ENCODE results near the gene SPHK2.

Gene SPHK2

GRCh38 chr19:48668332-48668731, 49.0 kb downstream of the SPHK2 start:
- CTCF ChIA-PET, result no interaction called here
- POLR2A ChIA-PET, result no interaction called here
- DNase-seq (ENCODE audit: extremely low spot score), result no peak
- TF ChIP-seq FOXA1 (IDR thresholded peaks at IDR 0.05), result no peak
- TF ChIP-seq FOXK2 (IDR thresholded peaks at IDR 0.05), result no peak
- TF ChIP-seq L3MBTL2 (conservative IDR thresholded peaks at IDR 0.05), result no peak
- TF ChIP-seq ELF4 (IDR thresholded peaks at IDR 0.05), result no peak
- no peak for TF ChIP-seq ZNF384 (IDR thresholded peaks at IDR 0.05)
- no peak for TF ChIP-seq SP1 (IDR thresholded peaks at IDR 0.05)

DNA sequence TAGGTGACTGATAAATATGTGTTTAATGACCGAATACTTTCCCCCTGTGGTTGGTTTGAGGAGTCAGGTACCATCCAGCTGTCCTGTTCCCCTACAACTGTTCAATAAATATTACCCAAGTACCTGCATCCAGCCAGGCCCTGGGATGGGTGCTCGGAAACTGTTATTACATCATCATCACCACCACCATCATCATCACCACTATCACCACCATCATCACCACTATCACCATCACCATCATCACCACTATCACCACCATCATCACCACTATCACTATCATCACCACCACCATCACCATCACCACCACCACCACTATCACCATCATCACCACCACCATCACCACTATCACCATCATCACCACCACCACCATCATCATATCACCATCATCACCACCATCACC, 49.5 kb downstream of the SPHK2 start:
- DNase-seq (ENCODE audit: extremely low spot score), result no peak
- POLR2A ChIA-PET, result no interaction called here
- TF ChIP-seq L3MBTL2 (conservative IDR thresholded peaks at IDR 0.05) (no peak), ZNF384 (IDR thresholded peaks at IDR 0.05) (no peak), FOXK2 (IDR thresholded peaks at IDR 0.05) (no peak), PKNOX1 (IDR thresholded peaks at IDR 0.05) (no peak), LEF1 (IDR thresholded peaks at IDR 0.05; ENCODE audit: borderline replicate concordance) (no peak), FOXA1 (IDR thresholded peaks at IDR 0.05) (no peak), HDGF (IDR thresholded peaks at IDR 0.05; ENCODE audit: borderline replicate concordance) (no peak), FOXM1 (IDR thresholded peaks at IDR 0.05; ENCODE audit: borderline replicate concordance) (no peak), SUZ12 (IDR thresholded peaks at IDR 0.05) (no peak), BHLHE40 (IDR thresholded peaks at IDR 0.05; ENCODE audit: borderline replicate concordance) (no peak), CTBP1 (IDR thresholded peaks at IDR 0.05; ENCODE audit: borderline replicate concordance) (no peak), SP1 (IDR thresholded peaks at IDR 0.05) (no peak)
- CTCF ChIA-PET, result no interaction called here

DNA sequence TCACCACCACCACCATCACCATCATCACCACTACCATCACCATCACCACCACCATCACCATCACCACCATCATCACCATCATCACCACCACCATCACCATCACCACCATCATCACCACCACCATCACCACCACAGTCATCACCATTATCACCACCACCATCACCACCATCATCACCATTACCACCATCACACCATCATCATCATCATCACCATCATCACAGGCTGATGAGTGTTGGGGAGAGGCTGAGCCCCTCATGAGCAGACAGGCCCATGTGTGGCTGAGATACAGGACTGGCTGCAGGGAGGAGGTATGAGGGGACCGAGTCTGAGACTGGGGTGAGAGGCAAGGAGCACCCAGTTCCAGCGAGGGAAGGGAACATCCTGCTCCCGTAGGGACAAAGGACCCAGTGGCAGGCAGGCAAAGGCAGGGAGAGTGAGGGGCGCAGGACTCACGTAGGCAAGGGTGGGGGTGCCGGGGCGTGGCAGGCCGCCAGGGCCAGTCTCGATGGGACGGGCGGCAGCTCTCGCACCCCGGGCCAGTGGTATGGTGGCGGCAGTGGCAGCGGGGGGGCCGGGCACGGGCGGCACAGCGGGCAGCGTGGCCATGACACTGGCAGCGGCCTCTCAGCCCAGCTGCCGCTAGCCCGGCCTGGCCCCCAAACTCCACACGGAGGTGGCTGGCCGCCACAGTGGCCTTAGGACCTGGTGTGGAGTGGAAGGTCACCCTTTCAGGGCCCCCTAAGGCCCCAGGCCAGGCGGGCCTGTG, 50.8 kb downstream of the SPHK2 start:
- DNase-seq (ENCODE audit: extremely low spot score), result no peak
- CTCF ChIA-PET, result no interaction called here
- TF ChIP-seq CTBP1 (IDR thresholded peaks at IDR 0.05; ENCODE audit: borderline replicate concordance) (no peak), BHLHE40 (IDR thresholded peaks at IDR 0.05; ENCODE audit: borderline replicate concordance) (no peak), ZNF384 (IDR thresholded peaks at IDR 0.05) (no peak), NFRKB (IDR thresholded peaks at IDR 0.05) (no peak), SP1 (IDR thresholded peaks at IDR 0.05) (no peak), SUZ12 (IDR thresholded peaks at IDR 0.05) (no peak), FOXM1 (IDR thresholded peaks at IDR 0.05; ENCODE audit: borderline replicate concordance) (no peak), TARDBP (IDR thresholded peaks at IDR 0.05) (no peak), PKNOX1 (IDR thresholded peaks at IDR 0.05) (no peak), FOXA1 (IDR thresholded peaks at IDR 0.05) (no peak), HDGF (IDR thresholded peaks at IDR 0.05; ENCODE audit: borderline replicate concordance) (no peak), ELF4 (IDR thresholded peaks at IDR 0.05) (no peak), ARNT (IDR thresholded peaks at IDR 0.05) (no peak), L3MBTL2 (conservative IDR thresholded peaks at IDR 0.05) (no peak)
- POLR2A ChIA-PET, result no interaction called here

GRCh38 chr19:48670699-48671445, 51.6 kb downstream of the SPHK2 start:
- TF ChIP-seq ZNF384 (IDR thresholded peaks at IDR 0.05) (no peak), FOXM1 (IDR thresholded peaks at IDR 0.05; ENCODE audit: borderline replicate concordance) (no peak), PKNOX1 (IDR thresholded peaks at IDR 0.05) (no peak), CTBP1 (IDR thresholded peaks at IDR 0.05; ENCODE audit: borderline replicate concordance) (no peak), SP1 (IDR thresholded peaks at IDR 0.05) (no peak), FOXK2 (IDR thresholded peaks at IDR 0.05) (no peak), HDGF (IDR thresholded peaks at IDR 0.05; ENCODE audit: borderline replicate concordance) (no peak), ARNT (IDR thresholded peaks at IDR 0.05) (no peak), ELF4 (IDR thresholded peaks at IDR 0.05) (no peak), SUZ12 (IDR thresholded peaks at IDR 0.05) (no peak), BHLHE40 (IDR thresholded peaks at IDR 0.05; ENCODE audit: borderline replicate concordance) (no peak), LEF1 (IDR thresholded peaks at IDR 0.05; ENCODE audit: borderline replicate concordance) (no peak), NFRKB (IDR thresholded peaks at IDR 0.05) (no peak), L3MBTL2 (conservative IDR thresholded peaks at IDR 0.05) (no peak), TARDBP (IDR thresholded peaks at IDR 0.05) (no peak), FOXA1 (IDR thresholded peaks at IDR 0.05) (no peak)
- no peak for DNase-seq (ENCODE audit: extremely low spot score)
- POLR2A ChIA-PET, result no interaction called here
- CTCF ChIA-PET, result interaction anchor here (0.6 kb wide), 1 partner anchor 113 kb away, joined by 3 read pairs; no protein-coding TSS in a partner anchor

- TF ChIP-seq LEF1 (IDR thresholded peaks at IDR 0.05; ENCODE audit: borderline replicate concordance) (no peak), TARDBP (IDR thresholded peaks at IDR 0.05) (no peak), ZNF384 (IDR thresholded peaks at IDR 0.05) (no peak), ARNT (IDR thresholded peaks at IDR 0.05) (no peak), HDGF (IDR thresholded peaks at IDR 0.05; ENCODE audit: borderline replicate concordance) (no peak), FOXA1 (IDR thresholded peaks at IDR 0.05) (no peak), SP1 (IDR thresholded peaks at IDR 0.05) (no peak), FOXK2 (IDR thresholded peaks at IDR 0.05) (no peak), BHLHE40 (IDR thresholded peaks at IDR 0.05; ENCODE audit: borderline replicate concordance) (no peak), CTBP1 (IDR thresholded peaks at IDR 0.05; ENCODE audit: borderline replicate concordance) (no peak), FOXM1 (IDR thresholded peaks at IDR 0.05; ENCODE audit: borderline replicate concordance) (no peak), SUZ12 (IDR thresholded peaks at IDR 0.05) (no peak), PKNOX1 (IDR thresholded peaks at IDR 0.05) (no peak), ELF4 (IDR thresholded peaks at IDR 0.05) (no peak), L3MBTL2 (conservative IDR thresholded peaks at IDR 0.05) (no peak)
- POLR2A ChIA-PET, result no interaction called here
- DNase-seq (ENCODE audit: extremely low spot score), result no peak
- CTCF ChIA-PET, result interaction anchor here (0.6 kb wide), 1 partner anchor 112 kb away, joined by 3 read pairs; no protein-coding TSS in a partner anchor
Observed at GRCh38 chr19:48671446-48671995, 52.2 kb downstream of the SPHK2 start.
